ENCODE data around the gene WDR93. TPM values are rescaled to one million over a fixed set of nuclear protein-coding genes. Genes with fewer than 3 reads are reported as not detected.

WDR93 gene
- total RNA-seq, 2 experiments from 2014 or later, result not detected

GRCh38 chr15:89776274-89777072 is 85.9 kb downstream of the WDR93 start, which contains the start of gene MESP2:
Gene MESP2, plus strand, starts transcription at chr15:89776332. Its CDS starts 26 bp downstream, at chr15:89776358.
- Mint-ChIP-seq H3K9me3 (no peaks in the 10 kb centered on the region), H3K27me3 (peaks cover 21% of the 10 kb centered on the region), H3K36me3 (ENCODE audit: low read depth) (no peaks in the 10 kb centered on the region), H3K4me3 (peak within 1 kb of the TSS; percentile 55), H3K4me1 (ENCODE audit: low read depth) (peaks cover 5% of the 10 kb centered on the region), H3K27ac (no peak within 1 kb of the TSS)
- POLR2A ChIA-PET, result interaction anchor here (0.5 kb wide), 1 partner anchor 185 kb away, joined by 3 read pairs; no protein-coding TSS in a partner anchor
- ATAC-seq, result peak; percentile 76
- DNase-seq, result peak; percentile 47
- TF ChIP-seq, protein P1, sequence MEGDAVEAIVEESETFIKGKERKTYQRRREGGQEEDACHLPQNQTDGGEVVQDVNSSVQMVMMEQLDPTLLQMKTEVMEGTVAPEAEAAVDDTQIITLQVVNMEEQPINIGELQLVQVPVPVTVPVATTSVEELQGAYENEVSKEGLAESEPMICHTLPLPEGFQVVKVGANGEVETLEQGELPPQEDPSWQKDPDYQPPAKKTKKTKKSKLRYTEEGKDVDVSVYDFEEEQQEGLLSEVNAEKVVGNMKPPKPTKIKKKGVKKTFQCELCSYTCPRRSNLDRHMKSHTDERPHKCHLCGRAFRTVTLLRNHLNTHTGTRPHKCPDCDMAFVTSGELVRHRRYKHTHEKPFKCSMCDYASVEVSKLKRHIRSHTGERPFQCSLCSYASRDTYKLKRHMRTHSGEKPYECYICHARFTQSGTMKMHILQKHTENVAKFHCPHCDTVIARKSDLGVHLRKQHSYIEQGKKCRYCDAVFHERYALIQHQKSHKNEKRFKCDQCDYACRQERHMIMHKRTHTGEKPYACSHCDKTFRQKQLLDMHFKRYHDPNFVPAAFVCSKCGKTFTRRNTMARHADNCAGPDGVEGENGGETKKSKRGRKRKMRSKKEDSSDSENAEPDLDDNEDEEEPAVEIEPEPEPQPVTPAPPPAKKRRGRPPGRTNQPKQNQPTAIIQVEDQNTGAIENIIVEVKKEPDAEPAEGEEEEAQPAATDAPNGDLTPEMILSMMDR (IDR thresholded peaks at IDR 0.05), result no peak
- CTCF ChIA-PET, result interaction anchor here (1.8 to 2.6 kb wide), 2 partner anchors 15 to 295 kb away, joined by 4 to 10 read pairs; no protein-coding TSS in a partner anchor
- intact Hi-C loops (cut with micrococcal nuclease), result no loop called here

DNA sequence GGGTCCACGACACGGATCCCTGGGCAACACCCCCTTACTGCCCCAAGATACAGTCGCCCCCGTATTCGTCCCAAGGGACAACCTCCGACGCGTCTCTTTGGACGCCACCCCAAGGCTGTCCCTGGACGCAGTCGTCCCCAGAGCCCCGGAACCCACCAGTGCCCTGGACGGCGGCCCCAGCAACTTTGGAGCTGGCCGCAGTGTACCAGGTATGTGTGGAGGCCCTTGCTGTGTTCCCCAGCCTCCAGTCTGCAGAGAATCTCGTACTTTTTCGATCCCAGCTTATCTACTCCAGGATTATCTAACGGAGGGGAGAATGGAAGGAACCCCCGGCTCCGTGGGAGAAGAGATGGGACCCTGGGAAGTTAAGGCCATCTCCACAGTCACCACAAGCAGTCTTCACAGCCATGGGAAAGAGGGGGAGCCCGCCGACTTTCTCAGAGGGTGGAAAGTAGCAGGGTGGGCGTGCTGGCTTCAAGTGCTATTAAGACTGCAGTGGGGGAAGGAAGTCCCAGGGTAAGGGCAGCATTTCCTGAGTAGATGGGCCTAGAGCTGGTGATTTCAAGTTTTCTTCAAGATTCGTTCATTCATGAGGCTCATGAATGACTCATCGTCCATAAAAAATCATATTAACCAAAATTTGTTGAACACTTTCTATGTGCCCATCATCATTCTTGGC is 86.6 kb downstream of the WDR93 start:
- peak overlapping the region; percentile 1 for H3K4me3 Mint-ChIP-seq

GRCh38 chr15:89777782-89778380 is 87.3 kb downstream of the WDR93 start:
- no peaks in the 10 kb centered on the region for H3K9me3 Mint-ChIP-seq
- TF ChIP-seq, protein P1 (IDR thresholded peaks at IDR 0.05), result no peak
- intact Hi-C loops (cut with micrococcal nuclease), result no loop called here
- H3K27me3 Mint-ChIP-seq, result peaks cover 21% of the 10 kb centered on the region
- POLR2A ChIA-PET, result no interaction called here
- DNase-seq, result no peak
- no peak overlapping the region for H3K27ac Mint-ChIP-seq
- peaks cover 5% of the 10 kb centered on the region for H3K4me1 Mint-ChIP-seq (ENCODE audit: low read depth)
- no peak overlapping the region for H3K4me3 Mint-ChIP-seq
- CTCF ChIA-PET, result interaction anchor here (1.8 to 2.6 kb wide), 2 partner anchors 17 to 293 kb away, joined by 4 to 10 read pairs; no protein-coding TSS in a partner anchor
- no peak for ATAC-seq
- H3K36me3 Mint-ChIP-seq (ENCODE audit: low read depth), result no peaks in the 10 kb centered on the region

More for the DNA sequence above, 86.6 kb downstream of the WDR93 start:
- Mint-ChIP-seq H3K27me3 (peaks cover 21% of the 10 kb centered on the region), H3K36me3 (ENCODE audit: low read depth) (no peaks in the 10 kb centered on the region), H3K9me3 (no peaks in the 10 kb centered on the region), H3K27ac (no peak overlapping the region), H3K4me1 (ENCODE audit: low read depth) (peaks cover 5% of the 10 kb centered on the region)
- ATAC-seq (no peak), DNase-seq (no peak)
- ChIA-PET CTCF (interaction anchor here (1.8 to 2.6 kb wide), 2 partner anchors 16 to 294 kb away, joined by 4 to 10 read pairs; no protein-coding TSS in a partner anchor), POLR2A (no interaction called here)
- TF ChIP-seq, protein P1 (IDR thresholded peaks at IDR 0.05), result no peak
- intact Hi-C loops (cut with micrococcal nuclease), result no loop called here

GRCh38 chr15:89778861-89779260 is 88.2 kb downstream of the WDR93 start:
- no peak overlapping the region for H3K4me3 Mint-ChIP-seq
- ATAC-seq (no peak), DNase-seq (no peak)
- H3K27ac Mint-ChIP-seq, result no peak overlapping the region
- intact Hi-C loops (cut with micrococcal nuclease), result no loop called here
- H3K4me1 Mint-ChIP-seq (ENCODE audit: low read depth), result peaks cover 5% of the 10 kb centered on the region
- POLR2A ChIA-PET, result no interaction called here
- no peaks in the 10 kb centered on the region for H3K36me3 Mint-ChIP-seq (ENCODE audit: low read depth)
- H3K9me3 Mint-ChIP-seq, result no peaks in the 10 kb centered on the region
- CTCF ChIA-PET, result interaction anchor here (2.6 kb wide), 1 partner anchor 18 kb away, joined by 10 read pairs; no protein-coding TSS in a partner anchor
- TF ChIP-seq, protein P1 (IDR thresholded peaks at IDR 0.05), result no peak
- H3K27me3 Mint-ChIP-seq, result peaks cover 21% of the 10 kb centered on the region

Measured in activated CD8-positive, alpha-beta T cell treated with anti-CD3 and anti-CD28 coated beads for 36 hours (primary cell).